ENCODE results near the gene PAQR8. TPM values are rescaled to one million over a fixed set of nuclear protein-coding genes. Genes with fewer than 3 reads are reported as not detected.

PAQR8 gene
- total and polyA plus RNA-seq, 2 of the 13 experiments (the other 11 are each of a cell fraction or from before 2014, with no cell fraction given), result 37.7 to 50.7 TPM

GRCh38 chr6:52363228-52363867, 1.4 kb downstream of the PAQR8 start (continued):
- TF ChIP-seq REXO4 (CRISPR knock-in tag; IDR thresholded peaks at IDR 0.05; ENCODE audit: borderline replicate concordance) (no peak), ISL2 (CRISPR knock-in tag; IDR thresholded peaks at IDR 0.05) (0 out of 2 replicates have a peak, but pooled peaks have one; percentile 27), ZNF550 (CRISPR knock-in tag; IDR thresholded peaks at IDR 0.05; ENCODE audit: borderline replicate concordance) (no peak), EEA1 (CRISPR knock-in tag; IDR thresholded peaks at IDR 0.05; ENCODE audit: borderline replicate concordance) (no peak), ZNF567 (CRISPR knock-in tag; IDR thresholded peaks at IDR 0.05; ENCODE audit: borderline replicate concordance) (no peak), ARID4A (CRISPR knock-in tag; IDR thresholded peaks at IDR 0.05; ENCODE audit: borderline replicate concordance) (peak; percentile 55), ZFP62 (CRISPR knock-in tag; IDR thresholded peaks at IDR 0.05) (no peak), ZNF883 (CRISPR knock-in tag; IDR thresholded peaks at IDR 0.05; ENCODE audit: not compliant biosample characterization) (no peak), THRA (CRISPR knock-in tag; IDR thresholded peaks at IDR 0.05; ENCODE audit: borderline replicate concordance) (peak; percentile 96; the same call in 1 of the 2 replicates), ZNF318 (CRISPR knock-in tag; IDR thresholded peaks at IDR 0.05) (no peak), RBM39 (IDR thresholded peaks at IDR 0.05; ENCODE audit: low read depth, low read length, poor library complexity, severe bottlenecking) (no peak), ZNF44 (CRISPR knock-in tag; IDR thresholded peaks at IDR 0.05) (0 out of 2 replicates have a peak, but pooled peaks have one; percentile 23), ZBTB1 (CRISPR knock-in tag; IDR thresholded peaks at IDR 0.05; ENCODE audit: borderline replicate concordance) (no peak), ZNF580 (CRISPR knock-in tag; IDR thresholded peaks at IDR 0.05; ENCODE audit: borderline replicate concordance, low read depth) (peak; percentile 25; the same call in 1 of the 2 replicates)
